Measurements from ENCODE around the gene MAU2. TPM values are rescaled to one million over a fixed set of nuclear protein-coding genes. Genes with fewer than 3 reads are reported as not detected.

The MAU2 gene
- total and polyA plus RNA-seq, 4 donors = 7.5 to 31.0 (median 17.9) TPM

DNA sequence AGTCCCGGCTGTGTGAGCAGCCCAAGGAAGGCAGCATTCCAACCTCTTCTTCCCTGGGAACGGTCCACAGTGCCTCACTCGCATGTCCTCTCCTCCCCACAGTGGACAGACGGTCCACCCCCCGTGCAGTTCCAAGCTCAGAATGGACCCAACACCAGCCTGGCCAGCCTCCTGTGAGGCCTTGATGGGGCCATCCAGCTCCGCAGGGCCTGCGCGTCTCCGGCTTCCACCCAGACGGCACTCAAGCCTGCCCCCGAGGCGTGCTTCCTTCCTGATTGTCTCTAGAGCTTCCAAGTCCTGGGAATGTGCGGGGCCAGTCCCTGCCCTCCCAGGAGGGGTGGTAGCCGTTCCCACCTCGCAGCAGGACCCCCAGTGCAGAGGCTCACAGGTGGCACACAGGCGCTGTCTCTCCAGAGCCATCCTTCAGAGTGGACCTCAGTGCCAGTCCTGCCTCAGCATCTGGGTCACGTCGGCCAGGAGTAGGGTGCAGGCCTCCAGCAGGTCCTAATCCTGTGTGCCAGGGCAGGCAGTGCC, 35.0 kb downstream of the MAU2 start:
- Histone ChIP-seq H3K4me3 (ENCODE audit: low read depth in 1 of 3, low read length in 3 of 3) (no peak overlapping the region), H3K4me1 (ENCODE audit: control insufficient read depth in 4 of 4, insufficient read depth in 4 of 4, low read length in 3 of 4) (no peaks in the 10 kb centered on the region), H3K27ac (ENCODE audit: low read depth in 1 of 2, low read length in 2 of 2) (no peak overlapping the region), H3K9ac (ENCODE audit: low read depth in 1 of 2, low read length in 2 of 2) (no peak overlapping the region), H3K36me3 (ENCODE audit: control insufficient read depth in 4 of 4, insufficient read depth in 3 of 4, low read depth in 1 of 4, low read length in 3 of 4) (peaks cover 34 to 63% (median 40%) of the 10 kb centered on the region in 4 donors), H3K9me3 (ENCODE audit: control insufficient read depth in 4 of 4, low read length in 3 of 4) (no peaks in the 10 kb centered on the region), H3K27me3 (ENCODE audit: control insufficient read depth in 4 of 4, insufficient read depth in 4 of 4, low read length in 3 of 4) (no peaks in the 10 kb centered on the region)
- WGBS = 92% methylated on average over 18 of the region's 18 CpGs
- TF ChIP-seq, protein P1, sequence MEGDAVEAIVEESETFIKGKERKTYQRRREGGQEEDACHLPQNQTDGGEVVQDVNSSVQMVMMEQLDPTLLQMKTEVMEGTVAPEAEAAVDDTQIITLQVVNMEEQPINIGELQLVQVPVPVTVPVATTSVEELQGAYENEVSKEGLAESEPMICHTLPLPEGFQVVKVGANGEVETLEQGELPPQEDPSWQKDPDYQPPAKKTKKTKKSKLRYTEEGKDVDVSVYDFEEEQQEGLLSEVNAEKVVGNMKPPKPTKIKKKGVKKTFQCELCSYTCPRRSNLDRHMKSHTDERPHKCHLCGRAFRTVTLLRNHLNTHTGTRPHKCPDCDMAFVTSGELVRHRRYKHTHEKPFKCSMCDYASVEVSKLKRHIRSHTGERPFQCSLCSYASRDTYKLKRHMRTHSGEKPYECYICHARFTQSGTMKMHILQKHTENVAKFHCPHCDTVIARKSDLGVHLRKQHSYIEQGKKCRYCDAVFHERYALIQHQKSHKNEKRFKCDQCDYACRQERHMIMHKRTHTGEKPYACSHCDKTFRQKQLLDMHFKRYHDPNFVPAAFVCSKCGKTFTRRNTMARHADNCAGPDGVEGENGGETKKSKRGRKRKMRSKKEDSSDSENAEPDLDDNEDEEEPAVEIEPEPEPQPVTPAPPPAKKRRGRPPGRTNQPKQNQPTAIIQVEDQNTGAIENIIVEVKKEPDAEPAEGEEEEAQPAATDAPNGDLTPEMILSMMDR (IDR thresholded peaks at IDR 0.05; ENCODE audit: low read depth, low read length, missing input control) = no peak
- TF ChIP-seq RAD21 (IDR thresholded peaks at IDR 0.05) (no peak), EGR1 (IDR thresholded peaks at IDR 0.05; ENCODE audit: low read depth in 2 of 2) (no peak), YY1 (IDR thresholded peaks at IDR 0.05) (no peak), SP1 (IDR thresholded peaks at IDR 0.05) (no peak), GABPA (IDR thresholded peaks at IDR 0.05 in 1 of 2, conservative IDR thresholded peaks at IDR 0.05 in 1 of 2) (no peak), FOXA1 (IDR thresholded peaks at IDR 0.05) (no peak), TAF1 (conservative IDR thresholded peaks at IDR 0.05) (no peak), HNF4A (conservative IDR thresholded peaks at IDR 0.05) (no peak), HNF4G (IDR thresholded peaks at IDR 0.05) (no peak), RXRA (IDR thresholded peaks at IDR 0.05) (no peak), FOXA2 (IDR thresholded peaks at IDR 0.05) (no peak)
- TF ChIP-seq, protein P2, sequence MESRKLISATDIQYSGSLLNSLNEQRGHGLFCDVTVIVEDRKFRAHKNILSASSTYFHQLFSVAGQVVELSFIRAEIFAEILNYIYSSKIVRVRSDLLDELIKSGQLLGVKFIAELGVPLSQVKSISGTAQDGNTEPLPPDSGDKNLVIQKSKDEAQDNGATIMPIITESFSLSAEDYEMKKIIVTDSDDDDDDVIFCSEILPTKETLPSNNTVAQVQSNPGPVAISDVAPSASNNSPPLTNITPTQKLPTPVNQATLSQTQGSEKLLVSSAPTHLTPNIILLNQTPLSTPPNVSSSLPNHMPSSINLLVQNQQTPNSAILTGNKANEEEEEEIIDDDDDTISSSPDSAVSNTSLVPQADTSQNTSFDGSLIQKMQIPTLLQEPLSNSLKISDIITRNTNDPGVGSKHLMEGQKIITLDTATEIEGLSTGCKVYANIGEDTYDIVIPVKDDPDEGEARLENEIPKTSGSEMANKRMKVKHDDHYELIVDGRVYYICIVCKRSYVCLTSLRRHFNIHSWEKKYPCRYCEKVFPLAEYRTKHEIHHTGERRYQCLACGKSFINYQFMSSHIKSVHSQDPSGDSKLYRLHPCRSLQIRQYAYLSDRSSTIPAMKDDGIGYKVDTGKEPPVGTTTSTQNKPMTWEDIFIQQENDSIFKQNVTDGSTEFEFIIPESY (IDR thresholded peaks at IDR 0.05) = no peak
- TF ChIP-seq, protein P3, sequence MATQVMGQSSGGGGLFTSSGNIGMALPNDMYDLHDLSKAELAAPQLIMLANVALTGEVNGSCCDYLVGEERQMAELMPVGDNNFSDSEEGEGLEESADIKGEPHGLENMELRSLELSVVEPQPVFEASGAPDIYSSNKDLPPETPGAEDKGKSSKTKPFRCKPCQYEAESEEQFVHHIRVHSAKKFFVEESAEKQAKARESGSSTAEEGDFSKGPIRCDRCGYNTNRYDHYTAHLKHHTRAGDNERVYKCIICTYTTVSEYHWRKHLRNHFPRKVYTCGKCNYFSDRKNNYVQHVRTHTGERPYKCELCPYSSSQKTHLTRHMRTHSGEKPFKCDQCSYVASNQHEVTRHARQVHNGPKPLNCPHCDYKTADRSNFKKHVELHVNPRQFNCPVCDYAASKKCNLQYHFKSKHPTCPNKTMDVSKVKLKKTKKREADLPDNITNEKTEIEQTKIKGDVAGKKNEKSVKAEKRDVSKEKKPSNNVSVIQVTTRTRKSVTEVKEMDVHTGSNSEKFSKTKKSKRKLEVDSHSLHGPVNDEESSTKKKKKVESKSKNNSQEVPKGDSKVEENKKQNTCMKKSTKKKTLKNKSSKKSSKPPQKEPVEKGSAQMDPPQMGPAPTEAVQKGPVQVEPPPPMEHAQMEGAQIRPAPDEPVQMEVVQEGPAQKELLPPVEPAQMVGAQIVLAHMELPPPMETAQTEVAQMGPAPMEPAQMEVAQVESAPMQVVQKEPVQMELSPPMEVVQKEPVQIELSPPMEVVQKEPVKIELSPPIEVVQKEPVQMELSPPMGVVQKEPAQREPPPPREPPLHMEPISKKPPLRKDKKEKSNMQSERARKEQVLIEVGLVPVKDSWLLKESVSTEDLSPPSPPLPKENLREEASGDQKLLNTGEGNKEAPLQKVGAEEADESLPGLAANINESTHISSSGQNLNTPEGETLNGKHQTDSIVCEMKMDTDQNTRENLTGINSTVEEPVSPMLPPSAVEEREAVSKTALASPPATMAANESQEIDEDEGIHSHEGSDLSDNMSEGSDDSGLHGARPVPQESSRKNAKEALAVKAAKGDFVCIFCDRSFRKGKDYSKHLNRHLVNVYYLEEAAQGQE (IDR thresholded peaks at IDR 0.05) = no peak
- TF ChIP-seq, protein P4, sequence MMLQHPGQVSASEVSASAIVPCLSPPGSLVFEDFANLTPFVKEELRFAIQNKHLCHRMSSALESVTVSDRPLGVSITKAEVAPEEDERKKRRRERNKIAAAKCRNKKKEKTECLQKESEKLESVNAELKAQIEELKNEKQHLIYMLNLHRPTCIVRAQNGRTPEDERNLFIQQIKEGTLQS (IDR thresholded peaks at IDR 0.05) = no peak
- TF ChIP-seq, protein P5, sequence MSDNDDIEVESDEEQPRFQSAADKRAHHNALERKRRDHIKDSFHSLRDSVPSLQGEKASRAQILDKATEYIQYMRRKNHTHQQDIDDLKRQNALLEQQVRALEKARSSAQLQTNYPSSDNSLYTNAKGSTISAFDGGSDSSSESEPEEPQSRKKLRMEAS (IDR thresholded peaks at IDR 0.05) = no peak
- no peak for DNase-seq (ENCODE audit: low spot score)
